WI38 (cell line): ENCODE data around the gene MFSD11.

Experiments
- H3K4me3 ChIP-seq: 2 replicates; pipeline ENCODE4 v1.5.1; 2011; ENCODE audit warnings: low read depth, mild to moderate bottlenecking, control low read depth, low read length
- CTCF ChIP-seq: IDR thresholded peaks from 2 replicates; pipeline ENCODE4 v1.5.1; 2012; ENCODE audit warnings: low read depth, mild to moderate bottlenecking, control low read depth, low read length

Gene MFSD11

GRCh38 chr17:76733618-76733957, 4.3 kb upstream of the MFSD11 start:
- no peak for TF ChIP-seq CTCF
- no peak overlapping the region; the same call in 1 of the 2 replicates for H3K4me3 ChIP-seq

GRCh38 chr17:76734080-76734840, 3.7 kb upstream of the MFSD11 start:
- peak overlapping the region; percentile 95 for H3K4me3 ChIP-seq
- TF ChIP-seq CTCF, result no peak

- H3K4me3 ChIP-seq, result peak overlapping the region; percentile 95
- no peak for TF ChIP-seq CTCF
Observed at GRCh38 chr17:76735006-76735405, 2.9 kb upstream of the MFSD11 start.

GRCh38 chr17:76735586-76736348, 2.2 kb upstream of the MFSD11 start:
- peak overlapping the region; percentile 95 for H3K4me3 ChIP-seq
- no peak for TF ChIP-seq CTCF

- peak; percentile 14; the same call in 1 of the 2 replicates for TF ChIP-seq CTCF
- H3K4me3 ChIP-seq, result peak overlapping the region; percentile 95
Observed at GRCh38 chr17:76736349-76737081, 1.4 kb upstream of the MFSD11 start.

GRCh38 chr17:76737082-76737675, 740 bp upstream of the MFSD11 start, which contains the start of gene SRSF2:
Gene SRSF2 (minus strand): TSS chr17:76737331. CDS start chr17:76737160, 171 bp downstream.
- no peak for TF ChIP-seq CTCF
- peak within 1 kb of the TSS; percentile 95 for H3K4me3 ChIP-seq
